Caki2 (cell line): ENCODE data around the gene TRAIP. TPM values are rescaled to one million over a fixed set of nuclear protein-coding genes. Genes with fewer than 3 reads are reported as not detected.
"Not testable (repeated sequence)": the region's sequence is repeated elsewhere in the genome, so short reads cannot be mapped to it uniquely, and the experiment has no call there.

Experiments used
- DNase-seq: peaks from one replicate; pipeline ENCODE4 v3.0.0-alpha.2; 2015; ENCODE audit warnings: low read depth
- in situ Hi-C: cut with HindIII; loops from 2 replicates; pipeline ENCODE4 v1.10.0; 2016; ENCODE audit warnings: low sequenced_read_pairs, low pct_unique_long_range_greater_than_20kb, mixed read lengths
- total RNA-seq: library from RNA; depleted of rRNA; stranded (reverse); fragments of >200 nt; shearing (Covaris generic); gene quantifications from 2 replicates; pipeline ENCODE4 v1.2.3, GENCODE V29; 2014; ENCODE audit warnings: low replicate concordance; rRNA removed

The TRAIP gene, protein sequence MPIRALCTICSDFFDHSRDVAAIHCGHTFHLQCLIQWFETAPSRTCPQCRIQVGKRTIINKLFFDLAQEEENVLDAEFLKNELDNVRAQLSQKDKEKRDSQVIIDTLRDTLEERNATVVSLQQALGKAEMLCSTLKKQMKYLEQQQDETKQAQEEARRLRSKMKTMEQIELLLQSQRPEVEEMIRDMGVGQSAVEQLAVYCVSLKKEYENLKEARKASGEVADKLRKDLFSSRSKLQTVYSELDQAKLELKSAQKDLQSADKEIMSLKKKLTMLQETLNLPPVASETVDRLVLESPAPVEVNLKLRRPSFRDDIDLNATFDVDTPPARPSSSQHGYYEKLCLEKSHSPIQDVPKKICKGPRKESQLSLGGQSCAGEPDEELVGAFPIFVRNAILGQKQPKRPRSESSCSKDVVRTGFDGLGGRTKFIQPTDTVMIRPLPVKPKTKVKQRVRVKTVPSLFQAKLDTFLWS
- 7.0 and 16.5 TPM in 2 replicates for total RNA-seq

DNA sequence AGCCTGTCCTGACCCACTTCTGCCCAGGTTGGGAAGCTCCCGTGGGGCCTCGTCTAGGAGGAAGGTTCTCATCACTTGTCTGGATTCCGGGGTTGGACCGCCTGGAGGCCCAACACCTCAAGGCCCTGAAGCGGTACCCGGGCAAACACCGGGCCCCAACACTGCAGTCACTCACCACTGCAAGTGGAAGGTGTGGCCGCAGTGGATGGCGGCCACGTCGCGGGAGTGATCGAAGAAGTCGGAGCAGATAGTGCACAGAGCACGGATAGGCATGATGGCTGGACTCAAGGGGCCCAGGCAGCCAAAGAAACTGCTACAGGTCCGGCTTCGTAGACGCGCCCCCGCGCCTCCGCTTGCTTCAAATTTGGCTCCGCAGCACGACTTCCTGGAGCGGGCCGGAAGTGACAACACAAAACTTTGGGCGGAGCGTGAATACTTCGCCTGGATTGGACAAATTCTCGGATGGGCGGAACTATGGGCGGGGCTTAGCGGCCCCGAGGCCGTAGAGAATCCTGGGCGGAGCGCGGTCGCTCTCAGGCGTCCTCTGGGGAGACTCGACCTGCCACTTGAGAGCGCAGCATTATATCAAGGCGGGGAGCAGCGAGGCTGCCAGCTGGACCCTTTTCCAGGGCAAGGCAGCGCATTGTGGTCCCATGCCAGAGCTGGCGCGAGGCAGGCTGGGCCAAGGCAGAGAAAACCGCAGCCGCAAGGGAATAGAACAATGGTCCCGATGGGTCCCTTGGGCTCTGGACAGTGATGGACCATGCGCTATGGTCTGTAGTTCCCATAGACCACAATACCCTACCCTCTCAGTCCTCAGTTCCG lies at the start of gene TRAIP:
Gene TRAIP (minus strand): TSS at position 384 of the 825 bp plus-strand sequence. CDS start 111 bp downstream, at position 273.
- in situ Hi-C loops = no loop called here
- DNase-seq = peak; percentile 83

DNA sequence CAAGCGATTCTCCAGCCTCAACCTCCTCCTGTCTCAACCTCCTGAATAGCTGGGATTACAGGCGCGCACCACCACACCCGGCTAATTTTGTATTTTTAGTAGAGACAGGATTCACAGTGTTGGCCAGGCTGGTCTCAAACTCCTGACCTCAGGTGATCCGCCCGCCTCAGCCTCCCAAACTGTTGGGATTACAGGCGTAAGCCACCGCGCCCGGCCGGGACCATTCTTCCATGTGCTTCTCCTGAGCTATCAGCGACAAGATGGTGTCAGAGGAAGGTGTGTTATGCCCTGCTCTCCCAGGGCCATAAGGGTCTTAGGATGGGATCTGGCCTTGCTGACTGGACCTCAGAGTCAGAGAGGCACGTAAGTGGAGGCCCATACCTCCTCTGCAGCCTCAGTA lies 48.1 kb upstream of the TRAIP start:
- in situ Hi-C loops, DNase-seq: not testable (repeated sequence)

DNA sequence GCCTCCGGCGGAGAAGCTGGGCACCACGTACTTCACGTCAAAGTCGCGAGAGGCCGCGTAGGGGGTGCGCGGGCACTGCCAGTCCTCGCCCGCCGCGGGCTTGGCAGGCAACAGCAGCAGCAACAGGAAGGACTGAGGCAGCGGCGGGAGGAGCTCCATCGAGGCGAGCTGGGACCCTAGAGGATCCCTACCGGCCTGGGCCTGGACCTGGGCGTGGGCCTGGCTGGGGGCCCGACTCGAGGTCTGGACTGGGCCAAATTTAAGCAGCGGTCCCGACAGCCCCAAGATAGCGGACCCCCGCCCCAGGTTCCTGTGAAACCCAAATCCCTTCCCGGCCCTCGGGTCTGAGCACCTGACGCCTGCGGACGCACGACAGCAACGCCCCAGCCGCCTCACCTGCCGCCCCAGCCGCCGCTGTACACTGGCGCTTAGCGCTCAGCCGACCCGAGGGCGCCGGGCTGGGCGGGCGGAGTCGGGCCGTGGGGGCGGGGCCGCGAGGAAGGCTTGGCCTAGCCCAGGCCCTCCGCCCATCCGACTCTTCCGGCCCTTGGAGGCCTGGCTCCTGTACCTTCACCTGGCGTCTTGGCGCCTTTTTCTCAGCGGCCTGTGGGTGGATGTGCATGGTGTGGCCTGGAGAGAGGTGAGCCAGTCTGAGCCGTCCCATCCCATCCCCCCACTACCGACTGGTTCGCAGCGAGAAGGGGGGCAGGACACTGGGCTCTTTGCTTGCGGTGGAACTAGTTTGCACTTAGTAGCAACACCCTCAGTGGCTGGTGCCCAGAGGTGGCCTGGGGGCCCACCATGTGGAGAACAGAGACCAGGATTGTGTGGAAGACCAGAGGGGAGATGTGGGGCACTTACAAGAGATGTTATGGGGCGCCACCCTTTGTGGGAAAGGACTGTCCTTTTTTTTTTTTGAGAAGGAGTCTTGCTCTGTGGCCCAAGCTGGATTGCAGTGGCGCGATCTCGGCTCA lies 47.4 kb upstream of the TRAIP start, which contains the start of gene MST1R:
Gene MST1R (minus strand): TSS at position 423 of the 974 bp plus-strand sequence. CDS start 264 bp downstream, at position 159.
- DNase-seq = no peak

DNA sequence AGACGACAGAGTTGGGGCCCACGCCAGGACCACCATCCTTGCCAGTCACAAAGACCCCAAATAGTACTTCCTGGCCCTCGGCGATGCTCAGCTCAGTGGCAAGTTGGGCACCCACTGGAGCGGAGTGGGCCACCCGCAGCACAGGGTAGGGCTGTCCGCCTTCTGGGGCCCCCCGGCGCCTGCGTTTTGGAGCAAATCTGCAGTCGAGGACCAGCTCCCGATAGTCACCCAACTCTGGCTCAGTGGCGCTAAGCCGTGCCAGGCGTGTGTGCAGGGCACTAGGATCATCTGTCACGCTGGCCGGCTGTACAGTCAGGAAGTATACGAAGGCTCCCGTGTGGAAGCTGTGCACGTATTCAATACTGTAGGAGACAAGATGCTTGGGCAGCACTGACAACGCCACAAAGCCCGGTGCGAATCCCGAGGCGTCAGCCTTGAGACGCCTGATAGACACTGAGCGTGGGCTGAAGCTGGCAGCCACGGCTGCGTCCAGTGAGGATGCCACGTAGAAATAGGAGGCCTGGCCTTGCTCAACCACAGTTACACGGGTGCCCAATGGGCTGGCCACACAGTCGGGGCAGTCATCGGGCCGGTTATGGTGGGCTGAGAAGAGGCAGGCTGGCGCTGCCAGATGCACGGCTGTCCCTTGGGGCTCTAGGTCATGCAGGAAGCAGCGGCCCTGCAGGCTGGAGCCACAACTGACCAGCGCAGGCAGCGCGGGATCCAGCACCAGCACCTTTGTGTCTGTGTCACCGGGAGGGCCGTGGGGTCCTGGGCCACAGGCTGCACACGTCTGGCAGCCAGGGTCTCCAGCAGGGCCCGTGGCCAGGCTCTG lies 46.4 kb upstream of the TRAIP start:
- DNase-seq = no peak
- in situ Hi-C loops = no loop called here

More for the DNA sequence above, 47.4 kb upstream of the TRAIP start, which contains the start of gene MST1R:
- in situ Hi-C loops = no loop called here

DNA sequence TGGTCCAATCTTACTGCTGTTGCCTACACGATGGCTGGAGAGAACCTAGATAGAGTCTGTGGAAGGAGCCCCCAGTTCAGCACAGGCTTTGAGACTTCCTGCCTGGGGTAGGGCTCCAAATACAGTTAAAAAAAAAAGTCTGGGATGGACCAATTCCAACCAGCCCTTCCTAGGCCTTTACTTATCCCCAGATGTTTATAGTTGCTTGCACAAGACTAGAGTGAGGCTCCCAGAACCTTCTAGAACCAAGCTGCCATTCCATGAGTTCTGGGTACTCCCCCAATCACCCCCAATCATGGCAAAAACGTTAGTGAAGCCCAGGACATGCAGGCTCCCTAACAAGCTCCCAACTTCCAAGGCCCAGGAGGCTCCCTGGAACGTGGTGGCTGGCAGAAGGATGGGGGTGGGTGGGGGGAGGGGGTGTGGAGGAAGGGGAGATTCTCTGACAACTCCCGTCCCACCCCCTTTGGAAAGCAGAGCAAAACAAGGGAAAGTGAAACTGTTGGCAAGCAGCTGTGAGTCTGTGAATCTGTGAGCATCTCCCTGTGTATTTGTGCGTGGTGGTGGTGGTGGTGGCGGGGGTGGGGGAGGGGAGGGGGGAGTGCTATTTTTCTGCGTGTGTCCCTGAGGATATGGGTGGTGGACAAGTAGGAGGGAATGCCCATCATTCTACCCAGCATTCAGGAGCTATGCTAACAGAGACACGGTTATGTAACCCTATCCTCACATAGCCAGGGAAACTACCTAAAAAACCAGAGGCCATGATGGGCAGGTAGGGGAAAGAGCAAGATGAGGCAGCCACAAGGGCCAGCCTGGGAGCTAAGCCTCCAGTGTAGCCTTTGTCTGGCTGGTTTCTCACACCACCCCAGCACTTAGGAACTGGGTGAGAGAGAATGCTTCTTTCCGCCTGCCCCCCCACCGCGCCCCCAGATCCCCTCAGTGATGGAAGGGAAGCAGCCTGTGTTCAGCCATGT lies 45.3 kb upstream of the TRAIP start:
- in situ Hi-C loops = no loop called here
- DNase-seq = no peak

DNA sequence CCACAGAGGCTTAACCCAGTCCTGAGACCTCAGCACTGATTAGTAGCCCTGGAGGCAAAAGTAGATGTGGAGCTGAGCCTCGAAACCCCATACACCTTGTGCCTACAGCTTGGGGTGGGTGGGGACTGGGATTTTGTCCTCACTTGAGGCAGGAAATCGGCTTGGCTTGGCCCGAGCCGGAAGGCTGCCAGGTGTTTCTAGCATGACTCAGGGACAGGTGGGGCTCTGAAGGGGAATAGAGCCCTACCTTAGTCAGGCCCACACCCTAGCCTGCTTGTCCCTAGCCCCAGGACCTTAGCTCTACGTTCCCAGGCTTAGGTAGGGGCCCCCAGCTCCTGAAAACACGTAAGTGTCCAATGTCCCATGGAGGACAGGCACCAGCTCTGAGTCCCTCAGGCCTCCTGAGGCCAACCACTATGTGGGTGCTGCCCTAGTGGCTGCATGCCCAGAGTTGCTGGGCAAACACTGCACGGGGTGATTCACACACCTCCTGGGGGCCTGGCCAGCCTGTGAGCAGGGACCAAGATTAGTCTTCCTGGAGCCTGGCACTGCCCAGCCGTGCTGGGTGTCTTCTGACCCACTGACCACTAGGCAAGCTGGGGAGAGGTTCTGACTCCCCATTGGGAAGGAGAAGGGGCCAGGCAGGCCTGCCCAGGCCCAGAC lies 44.3 kb upstream of the TRAIP start:
- in situ Hi-C loops = no loop called here
- peak; percentile 28 for DNase-seq

DNA sequence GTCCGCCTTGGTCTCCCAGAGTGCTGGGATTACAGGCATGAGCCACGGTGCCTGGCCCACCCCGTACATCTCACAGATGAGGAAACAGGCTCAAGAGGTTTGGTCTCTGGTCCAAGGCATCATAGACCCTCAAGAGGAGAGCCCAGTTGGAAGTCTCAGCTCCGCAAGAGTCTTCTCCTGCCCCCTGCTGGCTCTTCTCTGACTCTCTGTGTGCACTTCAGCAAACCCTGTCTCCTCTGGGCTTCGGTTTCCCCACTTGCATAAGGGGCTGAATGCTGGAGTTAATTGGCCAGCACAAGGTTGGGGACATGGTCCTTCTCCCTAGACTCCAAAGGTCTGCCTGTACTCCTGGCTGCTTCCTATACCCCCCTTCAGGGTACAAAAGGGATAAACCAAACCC lies 43.5 kb upstream of the TRAIP start:
- in situ Hi-C loops = no loop called here

DNA sequence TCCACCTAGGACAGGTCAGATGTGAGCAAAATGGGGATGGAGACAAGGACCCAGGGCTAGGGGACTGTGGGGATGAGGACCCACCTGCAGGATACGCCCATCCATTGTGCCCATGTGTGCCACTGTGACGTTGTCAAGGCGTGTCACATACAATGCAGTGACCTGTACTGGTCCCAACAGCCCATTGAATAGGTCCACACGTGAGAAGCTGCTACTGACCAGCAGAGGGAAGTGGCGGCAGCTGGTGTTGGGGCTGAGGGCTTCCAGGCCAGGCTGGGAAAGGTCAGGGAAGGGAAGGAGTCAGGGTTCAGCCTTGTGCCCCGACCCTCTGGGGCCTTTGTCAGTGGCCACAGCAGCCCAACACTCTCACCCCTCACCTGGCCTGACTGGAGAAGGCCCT lies 42.6 kb upstream of the TRAIP start:
- in situ Hi-C loops = no loop called here
- DNase-seq = no peak

More for the DNA sequence above, 43.5 kb upstream of the TRAIP start:
- no peak for DNase-seq

DNA sequence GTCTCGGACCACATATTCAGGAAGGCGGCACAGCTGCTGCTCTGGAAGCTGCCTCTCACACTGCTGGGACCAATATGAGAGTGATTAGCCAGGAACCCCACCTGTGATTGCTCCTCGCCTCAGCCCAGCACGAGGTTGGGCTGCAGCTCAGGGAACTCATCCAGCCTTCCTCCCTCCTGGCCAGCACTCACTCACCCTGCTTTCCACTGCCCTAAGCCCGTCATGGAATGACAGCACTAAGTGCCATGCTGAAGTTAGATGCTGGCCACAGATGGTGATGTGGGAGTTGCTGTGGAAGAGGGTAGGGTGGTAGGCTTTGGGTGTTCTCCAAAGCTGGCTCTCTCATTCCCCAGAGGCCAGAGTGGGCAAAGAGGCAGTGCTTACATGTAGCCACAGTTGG lies 40.0 kb upstream of the TRAIP start:
- in situ Hi-C loops = no loop called here
- DNase-seq = no peak

DNA sequence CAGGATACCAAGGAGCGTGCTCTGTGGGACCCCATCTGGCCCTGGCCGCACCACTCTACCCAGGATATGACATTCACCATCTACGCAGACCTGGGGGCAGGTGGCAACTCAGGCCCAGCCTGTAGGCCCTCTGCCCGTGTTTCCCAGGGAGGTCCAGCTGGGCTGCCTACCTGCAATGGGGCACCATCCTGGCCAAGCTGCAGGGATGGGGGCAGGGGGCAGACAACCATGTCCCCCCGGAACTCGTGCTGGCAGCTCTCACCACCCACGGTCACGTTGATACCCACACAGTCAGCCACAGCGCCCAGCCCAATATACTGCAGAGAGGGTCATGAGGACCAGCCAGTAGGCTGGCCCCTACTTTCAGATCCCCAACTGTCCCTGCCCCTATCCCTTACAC lies 39.4 kb upstream of the TRAIP start:
- no peak for DNase-seq
- in situ Hi-C loops = no loop called here

DNA sequence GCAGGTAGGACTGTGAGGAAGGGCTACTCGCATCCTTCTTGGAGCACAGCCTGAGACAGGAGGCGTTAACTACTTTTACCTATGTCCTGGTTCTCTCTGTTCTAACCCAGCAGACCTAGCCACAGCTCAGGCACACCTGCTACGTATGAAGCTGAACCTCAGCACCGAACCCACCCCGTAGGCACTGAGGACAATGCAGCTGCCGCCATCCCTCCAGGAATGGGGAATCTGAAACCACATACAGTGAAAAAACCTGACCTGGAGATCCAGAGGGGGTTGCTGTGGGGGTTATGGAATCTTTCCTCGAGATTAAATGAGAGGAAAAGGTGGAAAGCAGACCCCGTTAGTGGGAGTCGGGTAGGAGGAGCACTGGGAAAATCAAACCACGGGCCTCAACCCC lies 32.9 kb upstream of the TRAIP start:
- no peak for DNase-seq
- in situ Hi-C loops = no loop called here

DNA sequence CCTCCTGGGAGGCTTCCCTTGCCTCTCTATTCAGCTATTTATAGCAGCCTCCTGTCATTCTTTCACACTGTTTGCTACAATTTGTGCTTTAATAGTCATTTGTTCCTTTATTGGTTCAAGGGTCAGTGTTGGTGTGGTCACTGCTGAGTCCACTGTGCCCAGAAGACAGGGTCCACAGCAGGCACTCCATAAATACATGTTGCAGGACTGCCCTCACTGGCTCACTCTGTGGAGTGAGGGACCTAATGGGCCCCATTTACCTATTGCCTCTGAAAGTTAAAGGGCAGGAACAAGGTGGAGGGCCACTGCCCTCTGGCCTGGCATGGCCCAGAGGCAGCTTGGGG lies 30.5 kb upstream of the TRAIP start:
- in situ Hi-C loops = no loop called here
- no peak for DNase-seq

DNA sequence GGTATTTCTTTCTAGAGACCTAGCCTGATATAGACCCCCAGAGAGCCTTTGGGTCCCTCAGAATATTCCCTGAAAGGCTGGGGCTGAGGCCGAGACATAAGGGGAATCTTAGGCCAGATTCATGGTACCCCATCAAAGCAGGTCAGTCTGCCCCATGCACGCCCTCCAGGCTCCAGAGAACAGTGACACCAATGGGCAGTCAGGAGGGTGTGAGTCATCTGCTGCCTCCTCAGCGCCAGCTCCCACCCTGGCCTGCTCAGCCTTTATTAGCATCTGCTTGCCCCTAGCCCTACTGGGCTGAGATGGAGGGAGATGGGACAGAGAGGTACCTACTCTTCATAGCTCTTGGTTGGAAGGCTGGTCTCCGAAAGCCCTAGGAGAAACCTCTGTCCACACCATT lies 27.6 kb upstream of the TRAIP start:
- DNase-seq = no peak
- in situ Hi-C loops = no loop called here

DNA sequence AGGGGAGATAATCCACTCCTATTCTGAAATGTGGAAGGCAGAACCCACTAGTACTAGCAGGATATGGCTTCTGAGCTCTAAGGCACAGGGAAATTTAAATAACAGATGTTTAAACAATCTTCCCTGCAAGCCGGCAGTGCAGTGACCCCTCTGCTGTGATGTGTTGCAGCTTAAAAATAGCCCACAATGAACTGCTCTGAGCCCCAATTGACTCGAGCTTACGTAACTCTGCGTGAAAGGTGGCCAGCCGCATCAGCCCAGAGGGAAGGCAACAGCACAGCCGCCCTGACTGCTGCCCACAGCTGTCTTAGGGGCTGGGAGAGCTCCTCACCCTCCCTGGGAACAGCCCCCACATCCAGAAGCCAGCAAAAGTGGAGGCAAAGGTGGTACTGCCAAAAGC lies 25.8 kb upstream of the TRAIP start:
- DNase-seq = no peak
- in situ Hi-C loops = no loop called here

DNA sequence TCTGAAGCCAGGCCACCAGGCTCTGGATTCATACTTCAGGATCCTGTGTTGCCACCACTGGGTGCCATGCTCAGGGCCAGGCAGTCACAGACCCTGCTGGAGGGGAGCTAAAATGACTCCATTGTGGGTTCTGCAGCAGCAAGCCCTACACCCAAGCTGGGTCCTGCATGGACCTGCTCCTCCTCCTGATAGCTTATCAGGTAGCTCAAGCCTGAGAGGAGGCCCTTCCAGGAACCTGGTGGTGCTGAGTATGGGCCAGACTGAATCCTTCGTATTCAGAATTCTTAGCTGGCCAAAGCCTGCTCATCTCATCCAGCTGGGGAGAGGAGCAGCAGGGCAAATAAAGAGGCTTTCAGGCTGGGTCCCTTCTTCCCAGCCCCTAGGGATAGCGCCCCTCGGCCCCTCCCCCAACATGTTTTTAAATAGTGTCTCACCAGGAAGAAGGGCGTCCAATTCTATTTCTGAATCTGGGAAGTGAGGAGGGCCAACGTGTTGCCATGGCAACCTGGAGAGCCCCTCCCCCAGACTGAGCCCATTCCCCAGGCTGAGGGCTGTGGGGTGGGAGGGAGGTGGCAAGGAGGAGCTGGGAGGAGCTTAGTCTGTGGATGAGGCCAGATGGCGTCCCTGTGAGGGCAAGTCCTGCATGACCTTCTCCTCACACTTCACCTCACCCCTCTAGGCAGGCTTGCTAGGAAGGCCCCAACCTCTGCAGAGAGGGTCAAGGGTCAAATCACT lies 24.4 kb upstream of the TRAIP start:
- in situ Hi-C loops = no loop called here
- no peak for DNase-seq
